ENCODE results near the gene NMBR.

NMBR gene

DNA sequence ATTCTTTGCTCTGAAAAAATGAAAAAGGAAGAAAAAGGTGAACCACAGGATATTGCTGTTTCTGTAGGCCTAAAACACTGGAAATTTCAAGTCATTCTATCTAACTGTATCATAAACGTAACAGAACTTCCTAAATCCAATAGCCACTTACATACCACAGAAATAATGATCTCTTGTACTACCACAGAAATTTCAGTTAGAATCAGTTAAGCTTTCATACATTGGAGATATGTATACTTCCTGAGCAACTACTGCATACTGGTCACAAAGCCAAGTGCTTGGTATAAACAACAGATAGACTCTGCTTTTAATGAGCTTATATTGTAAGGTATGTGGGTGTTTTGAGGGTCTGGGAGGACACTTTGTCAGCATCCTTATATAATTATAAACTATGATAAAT, 38.7 kb upstream of the NMBR start:
- H3F3A ChIP-seq (ENCODE audit: insufficient read depth, low read length): no peaks in the 10 kb centered on the region
- no peak overlapping the region for H3K9ac ChIP-seq (ENCODE audit: low read length)
- H3K4me3 ChIP-seq (ENCODE audit: low read length): no peak overlapping the region
- H3K79me2 ChIP-seq (ENCODE audit: low read length): no peaks in the 10 kb centered on the region
- no peaks in the 10 kb centered on the region for H3K4me1 ChIP-seq (ENCODE audit: low read length)
- no peak overlapping the region for H3K4me2 ChIP-seq (ENCODE audit: low read depth, low read length)
- H3K36me3 ChIP-seq (replicated peaks; ENCODE audit: insufficient read depth, low read length): no peaks in the 10 kb centered on the region
- no peak overlapping the region for H3K27ac ChIP-seq (ENCODE audit: low read length)
- no peak for TF ChIP-seq EZH2 (optimal IDR thresholded peaks at IDR 0.05; ENCODE audit: low read depth, low read length)
- TF ChIP-seq, protein P1, sequence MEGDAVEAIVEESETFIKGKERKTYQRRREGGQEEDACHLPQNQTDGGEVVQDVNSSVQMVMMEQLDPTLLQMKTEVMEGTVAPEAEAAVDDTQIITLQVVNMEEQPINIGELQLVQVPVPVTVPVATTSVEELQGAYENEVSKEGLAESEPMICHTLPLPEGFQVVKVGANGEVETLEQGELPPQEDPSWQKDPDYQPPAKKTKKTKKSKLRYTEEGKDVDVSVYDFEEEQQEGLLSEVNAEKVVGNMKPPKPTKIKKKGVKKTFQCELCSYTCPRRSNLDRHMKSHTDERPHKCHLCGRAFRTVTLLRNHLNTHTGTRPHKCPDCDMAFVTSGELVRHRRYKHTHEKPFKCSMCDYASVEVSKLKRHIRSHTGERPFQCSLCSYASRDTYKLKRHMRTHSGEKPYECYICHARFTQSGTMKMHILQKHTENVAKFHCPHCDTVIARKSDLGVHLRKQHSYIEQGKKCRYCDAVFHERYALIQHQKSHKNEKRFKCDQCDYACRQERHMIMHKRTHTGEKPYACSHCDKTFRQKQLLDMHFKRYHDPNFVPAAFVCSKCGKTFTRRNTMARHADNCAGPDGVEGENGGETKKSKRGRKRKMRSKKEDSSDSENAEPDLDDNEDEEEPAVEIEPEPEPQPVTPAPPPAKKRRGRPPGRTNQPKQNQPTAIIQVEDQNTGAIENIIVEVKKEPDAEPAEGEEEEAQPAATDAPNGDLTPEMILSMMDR (IDR thresholded peaks at IDR 0.05; ENCODE audit: low read length): no peak
- no peak for TF ChIP-seq EZH2phosphoT487 (IDR thresholded peaks at IDR 0.05; ENCODE audit: low read length)
- no peaks in the 10 kb centered on the region for H4K20me1 ChIP-seq (ENCODE audit: insufficient read depth, low read length)
- H3K9me2 ChIP-seq (replicated peaks; ENCODE audit: insufficient read depth, low read length): no peaks in the 10 kb centered on the region
- DNase-seq: no peak
- no peaks in the 10 kb centered on the region for H3K27me3 ChIP-seq (replicated peaks; ENCODE audit: insufficient read depth, low read length)
- no peaks in the 10 kb centered on the region for H3K9me3 ChIP-seq (replicated peaks; ENCODE audit: insufficient read depth, low read length)
- no peak overlapping the region for H2AFZ ChIP-seq (ENCODE audit: low read length)

GRCh38 chr6:142184307-142184706, 37.4 kb upstream of the NMBR start:
- no peaks in the 10 kb centered on the region for H3F3A ChIP-seq (ENCODE audit: insufficient read depth, low read length)

DNA sequence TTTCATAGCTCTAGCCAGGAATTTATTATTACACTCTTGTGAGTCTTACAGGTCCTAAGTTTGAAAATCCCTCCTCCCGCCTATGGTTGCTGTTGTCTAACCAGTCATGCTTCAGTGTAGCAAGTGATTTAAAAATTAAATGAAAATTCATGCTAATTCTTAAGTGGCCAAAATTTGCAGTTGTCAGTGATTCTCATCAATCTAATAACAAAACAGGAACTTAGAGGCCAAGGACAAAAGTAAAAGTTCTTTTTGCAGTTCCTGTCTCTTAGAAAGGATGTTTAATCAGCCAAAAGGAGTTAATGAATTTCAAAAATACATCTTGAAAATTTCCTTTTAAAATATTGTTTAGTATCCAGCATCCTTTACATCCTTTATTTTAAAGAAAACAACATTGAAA, 36.4 kb upstream of the NMBR start:
- Histone ChIP-seq H3K9me2 (replicated peaks; ENCODE audit: insufficient read depth, low read length) (no peaks in the 10 kb centered on the region), H2AFZ (ENCODE audit: low read length) (no peak overlapping the region), H3K4me1 (ENCODE audit: low read length) (no peaks in the 10 kb centered on the region), H4K20me1 (ENCODE audit: insufficient read depth, low read length) (no peaks in the 10 kb centered on the region), H3K27me3 (replicated peaks; ENCODE audit: insufficient read depth, low read length) (no peaks in the 10 kb centered on the region), H3K4me3 (ENCODE audit: low read length) (no peak overlapping the region), H3K9me3 (replicated peaks; ENCODE audit: insufficient read depth, low read length) (no peaks in the 10 kb centered on the region), H3K4me2 (ENCODE audit: low read depth, low read length) (no peak overlapping the region), H3K79me2 (ENCODE audit: low read length) (no peaks in the 10 kb centered on the region), H3K36me3 (replicated peaks; ENCODE audit: insufficient read depth, low read length) (no peaks in the 10 kb centered on the region), H3K27ac (ENCODE audit: low read length) (no peak overlapping the region), H3F3A (ENCODE audit: insufficient read depth, low read length) (no peaks in the 10 kb centered on the region), H3K9ac (ENCODE audit: low read length) (no peak overlapping the region)
- no peak for TF ChIP-seq EZH2phosphoT487 (IDR thresholded peaks at IDR 0.05; ENCODE audit: low read length)
- TF ChIP-seq, protein P1 (IDR thresholded peaks at IDR 0.05; ENCODE audit: low read length): no peak
- no peak for DNase-seq

More at GRCh38 chr6:142184307-142184706, 37.4 kb upstream of the NMBR start:
- TF ChIP-seq EZH2phosphoT487 (IDR thresholded peaks at IDR 0.05; ENCODE audit: low read length) (no peak), EZH2 (optimal IDR thresholded peaks at IDR 0.05; ENCODE audit: low read depth, low read length) (no peak)
- TF ChIP-seq, protein P1 (IDR thresholded peaks at IDR 0.05; ENCODE audit: low read length): no peak
- H3K27me3 ChIP-seq (replicated peaks; ENCODE audit: insufficient read depth, low read length): no peaks in the 10 kb centered on the region
- DNase-seq: no peak
- H3K4me1 ChIP-seq (ENCODE audit: low read length): no peaks in the 10 kb centered on the region
- no peaks in the 10 kb centered on the region for H3K79me2 ChIP-seq (ENCODE audit: low read length)
- no peaks in the 10 kb centered on the region for H3K36me3 ChIP-seq (replicated peaks; ENCODE audit: insufficient read depth, low read length)
- H3K9me3 ChIP-seq (replicated peaks; ENCODE audit: insufficient read depth, low read length): no peaks in the 10 kb centered on the region
- H3K27ac ChIP-seq (ENCODE audit: low read length): no peak overlapping the region
- no peak overlapping the region for H3K4me2 ChIP-seq (ENCODE audit: low read depth, low read length)
- H2AFZ ChIP-seq (ENCODE audit: low read length): no peak overlapping the region
- no peaks in the 10 kb centered on the region for H3K9me2 ChIP-seq (replicated peaks; ENCODE audit: insufficient read depth, low read length)
- no peak overlapping the region for H3K4me3 ChIP-seq (ENCODE audit: low read length)
- H3K9ac ChIP-seq (ENCODE audit: low read length): no peak overlapping the region
- no peaks in the 10 kb centered on the region for H4K20me1 ChIP-seq (ENCODE audit: insufficient read depth, low read length)
